IMR-90 (cell line): ENCODE results near the gene SCYL2.

Experiments
- BHLHE40 ChIP-seq: fragments of 150-350 bp; IDR thresholded peaks from 2 replicates; pipeline ENCODE4 v1.6.1; 2016; ENCODE audit warnings: mild to moderate bottlenecking, low read depth, low read length
- CEBPB ChIP-seq: IDR thresholded peaks from 2 replicates; pipeline ENCODE4 v1.6.1; 2012; ENCODE audit warnings: low read depth, low read length, improper control_type of control experiment
- ELK1 ChIP-seq: fragments of 150-350 bp; IDR thresholded peaks from 2 replicates; pipeline ENCODE4 v1.6.1; 2016; ENCODE audit warnings: low read depth, mild to moderate bottlenecking, low read length, moderate library complexity, borderline replicate concordance
- FOS ChIP-seq: fragments of 150-350 bp; IDR thresholded peaks from 2 replicates; pipeline ENCODE4 v1.6.1; 2016; ENCODE audit warnings: low read depth, low read length
- MAZ ChIP-seq: IDR thresholded peaks from 2 replicates; pipeline ENCODE4 v1.6.1; 2012; ENCODE audit warnings: low read depth, mild to moderate bottlenecking, low read length, improper control_type of control experiment, moderate library complexity, borderline replicate concordance
- POLR2A ChIP-seq: IDR thresholded peaks from 2 replicates; pipeline ENCODE4 v1.6.1; 2012; ENCODE audit warnings: mild to moderate bottlenecking, low read depth, low read length
- RAD21 ChIP-seq: IDR thresholded peaks from 2 replicates; pipeline ENCODE4 v1.6.1; 2012; ENCODE audit warnings: low read length, improper control_type of control experiment
- RCOR1 ChIP-seq: IDR thresholded peaks from 2 replicates; pipeline ENCODE4 v1.6.1; 2012; ENCODE audit warnings: mild to moderate bottlenecking, low read length, improper control_type of control experiment; ENCODE audit not compliant: insufficient replicate concordance
- SMC3 ChIP-seq: fragments of 150-350 bp; IDR thresholded peaks from 2 replicates; pipeline ENCODE4 v1.6.1; 2016; ENCODE audit warnings: low read depth, mild to moderate bottlenecking, antibody characterized with exemption, low read length, moderate library complexity
- USF2 ChIP-seq: fragments of 150-350 bp; IDR thresholded peaks from 2 replicates; pipeline ENCODE4 v1.6.1; 2017; ENCODE audit warnings: mild to moderate bottlenecking, antibody characterized with exemption, low read length, low read depth
- TF ChIP-seq, protein P1 (sequence below): conservative IDR thresholded peaks from 2 replicates; pipeline ENCODE4 v1.5.1; 2012; ENCODE audit warnings: mild to moderate bottlenecking, low read depth, low read length, improper control_type of control experiment

- TF ChIP-seq CEBPB, result no peak
- TF ChIP-seq USF2, result no peak
- no peak for TF ChIP-seq POLR2A
- TF ChIP-seq, protein P1, sequence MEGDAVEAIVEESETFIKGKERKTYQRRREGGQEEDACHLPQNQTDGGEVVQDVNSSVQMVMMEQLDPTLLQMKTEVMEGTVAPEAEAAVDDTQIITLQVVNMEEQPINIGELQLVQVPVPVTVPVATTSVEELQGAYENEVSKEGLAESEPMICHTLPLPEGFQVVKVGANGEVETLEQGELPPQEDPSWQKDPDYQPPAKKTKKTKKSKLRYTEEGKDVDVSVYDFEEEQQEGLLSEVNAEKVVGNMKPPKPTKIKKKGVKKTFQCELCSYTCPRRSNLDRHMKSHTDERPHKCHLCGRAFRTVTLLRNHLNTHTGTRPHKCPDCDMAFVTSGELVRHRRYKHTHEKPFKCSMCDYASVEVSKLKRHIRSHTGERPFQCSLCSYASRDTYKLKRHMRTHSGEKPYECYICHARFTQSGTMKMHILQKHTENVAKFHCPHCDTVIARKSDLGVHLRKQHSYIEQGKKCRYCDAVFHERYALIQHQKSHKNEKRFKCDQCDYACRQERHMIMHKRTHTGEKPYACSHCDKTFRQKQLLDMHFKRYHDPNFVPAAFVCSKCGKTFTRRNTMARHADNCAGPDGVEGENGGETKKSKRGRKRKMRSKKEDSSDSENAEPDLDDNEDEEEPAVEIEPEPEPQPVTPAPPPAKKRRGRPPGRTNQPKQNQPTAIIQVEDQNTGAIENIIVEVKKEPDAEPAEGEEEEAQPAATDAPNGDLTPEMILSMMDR, result no peak
- TF ChIP-seq ELK1, result no peak
- no peak for TF ChIP-seq FOS
- TF ChIP-seq MAZ, result no peak
- no peak for TF ChIP-seq BHLHE40
- no peak for TF ChIP-seq RAD21
- no peak for TF ChIP-seq SMC3
- no peak for TF ChIP-seq RCOR1
Measured at GRCh38 chr12:100234166-100234565, 32.8 kb upstream of the SCYL2 start.
